ENCODE data around the gene PDX1.

The PDX1 gene

GRCh38 chr13:27907121-27907787 lies 12.5 kb upstream of the PDX1 start:
- no peak overlapping the region for H3K4me3 ChIP-seq (ENCODE audit: control insufficient read depth, low read depth, low read length)
- no peak for DNase-seq (ENCODE audit: low read depth)
- no peak for TF ChIP-seq CTCF (IDR thresholded peaks at IDR 0.05; ENCODE audit: control insufficient read depth, insufficient read depth, low read depth, low read length, missing control alignments)

- no peak overlapping the region for H3K4me3 ChIP-seq (ENCODE audit: control insufficient read depth, low read depth, low read length)
- TF ChIP-seq CTCF (IDR thresholded peaks at IDR 0.05; ENCODE audit: control insufficient read depth, insufficient read depth, low read depth, low read length, missing control alignments): no peak
- no peak for DNase-seq (ENCODE audit: low read depth)
Observed at GRCh38 chr13:27909378-27909777, 10.4 kb upstream of the PDX1 start.

- TF ChIP-seq CTCF (IDR thresholded peaks at IDR 0.05; ENCODE audit: control insufficient read depth, insufficient read depth, low read depth, low read length, missing control alignments): no peak
- no peak overlapping the region for H3K4me3 ChIP-seq (ENCODE audit: control insufficient read depth, low read depth, low read length)
- no peak for DNase-seq (ENCODE audit: low read depth)
Observed at GRCh38 chr13:27911521-27911920, 8.3 kb upstream of the PDX1 start.

- no peak for DNase-seq (ENCODE audit: low read depth)
- TF ChIP-seq CTCF (IDR thresholded peaks at IDR 0.05; ENCODE audit: control insufficient read depth, insufficient read depth, low read depth, low read length, missing control alignments): no peak
- no peak overlapping the region for H3K4me3 ChIP-seq (ENCODE audit: control insufficient read depth, low read depth, low read length)
Observed at GRCh38 chr13:27913160-27913559, 6.6 kb upstream of the PDX1 start.

- TF ChIP-seq CTCF (IDR thresholded peaks at IDR 0.05; ENCODE audit: control insufficient read depth, insufficient read depth, low read depth, low read length, missing control alignments): no peak
Observed at GRCh38 chr13:27915301-27916207, 4.2 kb upstream of the PDX1 start.

GRCh38 chr13:27917121-27917947 lies 2.5 kb upstream of the PDX1 start:
- no peak for TF ChIP-seq CTCF (IDR thresholded peaks at IDR 0.05; ENCODE audit: control insufficient read depth, insufficient read depth, low read depth, low read length, missing control alignments)
- no peak for DNase-seq (ENCODE audit: low read depth)
- no peak overlapping the region for H3K4me3 ChIP-seq (ENCODE audit: control insufficient read depth, low read depth, low read length)

More at GRCh38 chr13:27915301-27916207, 4.2 kb upstream of the PDX1 start:
- no peak overlapping the region for H3K4me3 ChIP-seq (ENCODE audit: control insufficient read depth, low read depth, low read length)
- no peak for DNase-seq (ENCODE audit: low read depth)

Measured in AG09309 (cell line).